Lower leg skin (tissue), 4 donors: ENCODE data around the gene MATR3. TPM values are rescaled to one million over a fixed set of nuclear protein-coding genes. Genes with fewer than 3 reads are reported as not detected.
A peak's percentile ranks its signal among the peaks of the same experiment; 100 is the strongest.

Source experiments
- DNase-seq, 2 donors: peaks; one replicate each; pipeline ENCODE4 v3.0.0-alpha.2; 2019; ENCODE audit warnings: low spot score in 2 of 2
- H3K4me3 ChIP-seq: fragments of 200-600 bp; sonication (generic); 2 replicates; pipeline ENCODE4 v1.5.1; 2017; ENCODE audit warnings: mild to moderate bottlenecking, low read depth; ENCODE audit not compliant: poor library complexity, severe bottlenecking
- POLR2A ChIP-seq, 2 donors: fragments of 450-650 bp; IDR thresholded peaks; one replicate each; pipeline ENCODE4 v1.6.1; 2016 to 2017; ENCODE audit warnings: antibody characterized with exemption in 2 of 2, mild to moderate bottlenecking in 1 of 2, moderate library complexity in 1 of 2
- WGBS, 2 donors: methylation state at CpG; one replicate each; pipeline ENCODE4 v1.1.5; 2018; 5-methylcytosine and 5-hydroxymethylcytosine counted together
- intact Hi-C: fragments of 100-400 bp; cut with DNase I; formaldehyde crosslinking; loops from one replicate; pipeline ENCODE4 v1.15.0; 2023; ENCODE audit warnings: low total_unique reads
- total RNA-seq, 4 donors: library from RNA; depleted of rRNA; stranded (reverse); fragments of >200 nt; gene quantifications; one replicate each; pipeline ENCODE4 v1.1.0, GENCODE V29; 2016
- TF ChIP-seq, protein P1 (sequence below), 3 donors: fragments of 450-650 bp; IDR thresholded peaks; one replicate each; pipeline ENCODE4 v1.5.1; 2016; ENCODE audit warnings: antibody characterized with exemption in 3 of 3, mild to moderate bottlenecking in 3 of 3, moderate library complexity in 2 of 3

The MATR3 gene
- total RNA-seq, 4 donors from 2014 or later, result 108 to 135 (median 122) TPM

DNA sequence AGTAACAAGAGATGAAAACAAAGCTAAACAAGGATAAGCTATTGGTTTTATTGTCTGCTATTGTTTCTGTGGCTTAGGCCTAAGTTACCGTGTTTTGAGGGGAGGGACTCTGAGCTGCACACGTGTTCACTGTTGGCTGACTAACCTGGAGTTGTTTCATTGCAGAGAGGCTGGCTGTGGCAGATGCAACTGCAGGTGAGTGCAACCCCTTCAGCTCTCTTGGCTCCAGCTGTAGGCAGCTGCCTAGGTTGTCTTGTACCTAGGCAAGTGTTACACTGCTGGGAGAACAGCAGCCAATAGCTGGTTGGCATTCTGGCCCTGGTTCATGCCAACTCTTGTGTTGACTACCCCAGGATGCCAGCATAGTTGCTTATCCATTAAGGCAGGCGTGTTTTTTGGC lies 17.6 kb upstream of the MATR3 start:
- 50 to 51% methylated on average over 3 of the region's 3 CpGs for WGBS, 2 donors
- no peak for TF ChIP-seq POLR2A (IDR thresholded peaks at IDR 0.05)
- TF ChIP-seq, protein P1, sequence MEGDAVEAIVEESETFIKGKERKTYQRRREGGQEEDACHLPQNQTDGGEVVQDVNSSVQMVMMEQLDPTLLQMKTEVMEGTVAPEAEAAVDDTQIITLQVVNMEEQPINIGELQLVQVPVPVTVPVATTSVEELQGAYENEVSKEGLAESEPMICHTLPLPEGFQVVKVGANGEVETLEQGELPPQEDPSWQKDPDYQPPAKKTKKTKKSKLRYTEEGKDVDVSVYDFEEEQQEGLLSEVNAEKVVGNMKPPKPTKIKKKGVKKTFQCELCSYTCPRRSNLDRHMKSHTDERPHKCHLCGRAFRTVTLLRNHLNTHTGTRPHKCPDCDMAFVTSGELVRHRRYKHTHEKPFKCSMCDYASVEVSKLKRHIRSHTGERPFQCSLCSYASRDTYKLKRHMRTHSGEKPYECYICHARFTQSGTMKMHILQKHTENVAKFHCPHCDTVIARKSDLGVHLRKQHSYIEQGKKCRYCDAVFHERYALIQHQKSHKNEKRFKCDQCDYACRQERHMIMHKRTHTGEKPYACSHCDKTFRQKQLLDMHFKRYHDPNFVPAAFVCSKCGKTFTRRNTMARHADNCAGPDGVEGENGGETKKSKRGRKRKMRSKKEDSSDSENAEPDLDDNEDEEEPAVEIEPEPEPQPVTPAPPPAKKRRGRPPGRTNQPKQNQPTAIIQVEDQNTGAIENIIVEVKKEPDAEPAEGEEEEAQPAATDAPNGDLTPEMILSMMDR (IDR thresholded peaks at IDR 0.05), result no peak
- peak in 1 of 2 donors; percentile 73 for DNase-seq
- H3K4me3 ChIP-seq, result no peak overlapping the region
- intact Hi-C loops, result no loop called here

DNA sequence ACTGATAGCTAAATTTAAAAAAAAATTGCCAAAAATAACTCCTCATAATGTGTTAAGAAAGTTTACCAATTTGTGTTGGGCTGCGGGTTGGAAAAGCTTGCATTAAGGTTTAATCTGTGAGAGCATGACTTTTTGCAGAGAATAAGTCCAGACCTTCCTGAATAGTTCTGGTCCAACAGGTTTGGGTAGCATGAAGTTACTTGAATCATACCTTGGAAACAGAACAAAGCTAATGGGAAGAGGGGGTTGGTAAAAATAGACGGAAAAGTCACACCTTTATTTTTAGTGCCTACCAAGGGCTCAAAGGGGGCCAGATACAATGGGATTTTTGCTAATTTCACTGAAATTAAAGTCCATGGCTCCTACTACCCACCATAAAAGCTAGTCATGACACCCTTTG lies 17.1 kb upstream of the MATR3 start:
- 44 to 60% methylated on average over 2 of the region's 2 CpGs for WGBS, 2 donors
- intact Hi-C loops, result no loop called here
- TF ChIP-seq, protein P1 (IDR thresholded peaks at IDR 0.05), result no peak
- no peak for TF ChIP-seq POLR2A (IDR thresholded peaks at IDR 0.05)
- peak in 1 of 2 donors; percentile 20 for DNase-seq
- no peak overlapping the region for H3K4me3 ChIP-seq

DNA sequence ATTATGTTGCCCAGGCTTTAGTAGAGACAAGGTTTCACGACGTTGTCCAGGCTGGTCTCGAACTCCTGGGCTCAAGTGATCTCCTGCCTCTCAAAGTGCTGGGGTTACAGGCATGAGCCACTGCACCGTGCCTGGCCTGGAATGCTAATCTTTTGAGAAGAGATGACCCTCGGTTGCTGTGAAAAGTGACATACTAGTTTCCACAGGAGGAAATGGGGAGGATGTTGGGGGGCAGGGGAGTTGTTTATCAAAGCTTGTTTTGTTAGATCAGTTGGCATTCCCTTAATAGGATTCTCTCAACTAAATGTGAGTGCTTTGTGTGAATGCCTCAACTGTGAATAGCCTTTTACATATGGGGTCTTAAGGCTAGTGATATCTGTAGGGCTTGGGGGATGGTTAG lies 16.4 kb upstream of the MATR3 start:
- intact Hi-C loops, result no loop called here
- no peak overlapping the region for H3K4me3 ChIP-seq
- TF ChIP-seq, protein P1 (IDR thresholded peaks at IDR 0.05), result no peak
- no peak for TF ChIP-seq POLR2A (IDR thresholded peaks at IDR 0.05)
- peak in 1 of 2 donors; percentile 32 for DNase-seq
- WGBS, 2 donors, result 72 to 78% methylated on average over 5 of the region's 5 CpGs

DNA sequence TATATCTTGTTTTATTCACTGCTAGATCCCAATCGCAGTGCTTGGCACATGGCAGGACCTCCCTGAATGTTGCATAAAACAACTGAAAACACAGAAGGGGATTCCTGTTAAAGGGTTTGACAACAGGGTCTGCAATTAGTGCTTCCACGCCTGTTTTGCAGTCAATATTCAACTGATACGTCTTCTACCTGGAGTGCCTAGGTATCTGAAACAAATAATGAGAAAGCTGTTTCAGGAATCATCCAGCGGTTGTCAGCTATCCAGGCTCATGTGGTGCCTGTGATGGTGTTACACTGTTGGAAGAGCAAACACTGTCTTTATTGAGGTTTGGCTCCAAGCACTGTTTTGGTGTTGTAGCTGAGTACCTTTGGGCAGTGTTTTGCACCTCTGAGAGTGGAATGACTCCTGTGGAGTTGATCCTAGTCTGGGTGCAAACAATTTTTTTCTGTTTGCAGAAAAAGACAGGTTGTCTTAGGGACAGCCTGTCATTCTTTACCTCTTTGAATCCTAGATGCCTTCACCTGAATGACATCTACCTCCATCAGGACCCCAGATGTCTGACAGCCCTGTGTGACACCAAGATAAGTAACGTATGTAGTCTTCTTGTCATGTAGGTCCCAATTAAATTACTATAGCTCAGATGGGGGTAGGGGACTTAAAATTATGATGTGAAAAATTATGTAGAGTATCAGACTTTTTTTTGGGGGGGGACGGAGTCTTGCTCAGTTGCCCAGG lies 14.8 kb upstream of the MATR3 start:
- TF ChIP-seq, protein P1 (IDR thresholded peaks at IDR 0.05), result no peak
- TF ChIP-seq POLR2A (IDR thresholded peaks at IDR 0.05), result no peak
- no peak for DNase-seq
- WGBS, 2 donors, result 91 to 92% methylated on average over 6 of the region's 6 CpGs
- intact Hi-C loops, result no loop called here
- no peak overlapping the region for H3K4me3 ChIP-seq

DNA sequence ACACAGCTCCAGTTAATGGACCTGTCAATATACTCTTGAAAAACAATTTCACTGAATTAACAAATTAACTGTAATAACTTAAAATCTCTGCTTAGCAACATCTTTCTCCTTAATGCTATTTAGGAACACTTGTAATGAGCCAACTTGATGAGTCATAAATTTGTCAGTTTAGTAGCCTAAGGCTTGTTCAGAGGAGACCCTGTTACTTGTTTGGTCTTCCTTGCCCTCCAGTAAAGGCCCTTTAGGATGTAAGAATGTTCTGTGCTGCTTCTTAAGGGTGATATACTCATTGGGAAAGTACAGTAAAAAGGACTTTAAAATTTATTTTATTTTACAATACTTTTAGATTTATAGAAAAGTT lies 11.4 kb upstream of the MATR3 start:
- TF ChIP-seq, protein P1 (IDR thresholded peaks at IDR 0.05), result no peak
- TF ChIP-seq POLR2A (IDR thresholded peaks at IDR 0.05), result no peak
- H3K4me3 ChIP-seq, result no peak overlapping the region
- intact Hi-C loops, result loop anchor here (10.0 kb wide), 1 partner anchor 233 kb away; no protein-coding TSS in a partner anchor
- no peak for DNase-seq
